OCI-LY1 (cell line): ENCODE results near the gene MXD4.

Experiments
- H2AFZ ChIP-seq: fragments of 200-600 bp; sonication (generic), shearing (Covaris generic); 2 replicates; pipeline ENCODE4 v1.6.0; 2014; ENCODE audit warnings: antibody characterized with exemption, mild to moderate bottlenecking, low read length
- H3F3A ChIP-seq: fragments of 200-600 bp; sonication (generic), shearing (Covaris generic); 2 replicates; pipeline ENCODE4 v1.6.0; 2014; ENCODE audit warnings: mild to moderate bottlenecking, antibody characterized with exemption, low read length, moderate library complexity; ENCODE audit not compliant: insufficient read depth
- H3K27ac ChIP-seq: fragments of 200-600 bp; sonication (generic); 2 replicates; pipeline ENCODE4 v1.5.1; 2014; ENCODE audit warnings: low read length, mixed run types, mild to moderate bottlenecking, low read depth; ENCODE audit not compliant: poor library complexity, severe bottlenecking
- H3K27me3 ChIP-seq: fragments of 200-600 bp; sonication (generic); 2 replicates; pipeline ENCODE4 v1.6.0; 2014; ENCODE audit warnings: antibody characterized with exemption, mild to moderate bottlenecking, low read length, moderate library complexity; ENCODE audit not compliant: insufficient read depth
- H3K36me3 ChIP-seq: fragments of 200-600 bp; sonication (generic); 2 replicates; pipeline ENCODE4 v1.6.1; 2014; ENCODE audit warnings: mild to moderate bottlenecking, antibody characterized with exemption, low read length, moderate library complexity, mixed read lengths; ENCODE audit not compliant: insufficient read depth
- H3K4me1 ChIP-seq: fragments of 200-600 bp; sonication (generic); 2 replicates; pipeline ENCODE4 v1.5.1; 2014; ENCODE audit warnings: mild to moderate bottlenecking, low read length, moderate library complexity; ENCODE audit not compliant: insufficient read depth, severe bottlenecking
- H3K4me2 ChIP-seq: fragments of 200-600 bp; sonication (generic), shearing (Covaris generic); 2 replicates; pipeline ENCODE4 v1.6.1; 2014; ENCODE audit warnings: low read length
- H3K4me3 ChIP-seq: fragments of 200-600 bp; sonication (generic); 2 replicates; pipeline ENCODE4 v1.5.1; 2014; ENCODE audit warnings: low read length, low read depth, mild to moderate bottlenecking, mixed read lengths; ENCODE audit not compliant: poor library complexity, severe bottlenecking
- H3K79me2 ChIP-seq: fragments of 200-600 bp; shearing (Covaris generic); 2 replicates; pipeline ENCODE4 v1.6.1; 2016; ENCODE audit warnings: mixed run types, low read length, mixed read lengths; ENCODE audit not compliant: insufficient read depth
- H3K9ac ChIP-seq: fragments of 200-600 bp; sonication (generic), shearing (Covaris generic); 2 replicates; pipeline ENCODE4 v1.6.1; 2014; ENCODE audit warnings: mild to moderate bottlenecking, low read length, mixed read lengths
- H3K9me2 ChIP-seq: fragments of 200-600 bp; sonication (generic), shearing (Covaris generic); 2 replicates; pipeline ENCODE4 v1.6.1; 2014; ENCODE audit warnings: low read depth, mild to moderate bottlenecking, low read length, mixed read lengths
- H3K9me3 ChIP-seq: fragments of 200-600 bp; shearing (Covaris generic); 2 replicates; pipeline ENCODE4 v1.6.1; 2014; ENCODE audit warnings: low read length, mixed read lengths
- H4K20me1 ChIP-seq: fragments of 200-600 bp; sonication (generic), shearing (Covaris generic); 2 replicates; pipeline ENCODE4 v1.6.0; 2016; ENCODE audit warnings: mild to moderate bottlenecking, low read length; ENCODE audit not compliant: insufficient read depth
- CTCF ChIP-seq: fragments of 200-600 bp; sonication (generic), shearing (Covaris generic); IDR thresholded peaks from 2 replicates; pipeline ENCODE4 v1.5.1; 2017; ENCODE audit warnings: mild to moderate bottlenecking, antibody characterized with exemption, low read length, moderate library complexity, mixed read lengths
- EZH2 ChIP-seq: fragments of 200-600 bp; sonication (generic), shearing (Covaris generic); IDR thresholded peaks from 2 replicates; pipeline ENCODE4 v1.8.0; 2017; ENCODE audit warnings: borderline replicate concordance, mixed run types, mild to moderate bottlenecking, antibody characterized with exemption, low read length, moderate library complexity, mixed read lengths

The MXD4 gene

DNA sequence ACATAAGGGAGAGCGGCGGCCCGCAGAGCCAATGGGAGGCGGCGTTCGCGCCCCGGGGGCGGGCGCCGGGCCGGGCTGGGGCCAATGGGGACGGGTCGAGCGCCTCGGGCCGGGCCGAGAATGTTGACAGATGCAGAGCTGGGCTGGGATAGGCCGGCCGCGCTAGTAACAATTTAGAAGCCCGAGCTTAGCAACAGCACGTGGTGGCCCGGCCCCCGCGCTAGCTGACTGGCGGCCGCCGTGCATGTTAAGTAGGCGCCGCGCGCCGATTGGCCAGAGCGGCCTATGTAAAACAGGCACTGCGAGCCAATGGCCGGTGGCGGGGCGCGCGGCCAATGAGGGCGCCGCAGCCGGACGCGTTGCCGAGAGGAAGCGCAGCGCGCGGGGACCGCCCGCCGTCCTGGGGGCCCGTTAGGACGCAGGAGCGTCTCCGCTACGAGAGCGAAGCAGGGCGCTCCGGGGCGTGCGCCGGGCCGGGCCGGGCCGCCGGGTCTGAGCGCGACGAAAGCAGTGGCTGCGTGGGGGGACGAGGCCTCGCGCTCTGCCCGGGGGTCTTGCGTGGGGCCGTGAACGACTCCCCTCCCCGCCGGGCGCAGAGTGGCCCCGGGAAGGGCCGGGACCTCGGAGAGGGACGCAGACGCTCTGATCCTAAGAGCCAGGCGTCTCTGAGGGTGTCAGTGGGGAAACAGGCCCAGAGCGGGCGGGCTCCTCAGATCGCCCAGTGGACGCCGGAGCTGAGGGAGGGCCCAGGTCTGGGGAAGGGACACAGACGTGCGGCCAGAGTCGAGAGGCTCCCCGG lies 435 bp upstream of the MXD4 start:
- no peaks in the 10 kb centered on the region for H3K36me3 ChIP-seq
- peak overlapping the region; percentile 91 for H3K9ac ChIP-seq
- H2AFZ ChIP-seq = no peak overlapping the region
- H3K79me2 ChIP-seq = no peaks in the 10 kb centered on the region
- peak overlapping the region; percentile 51 for H3K27ac ChIP-seq
- no peaks in the 10 kb centered on the region for H3K9me3 ChIP-seq
- no peaks in the 10 kb centered on the region for H4K20me1 ChIP-seq
- peak overlapping the region; percentile 72 for H3K4me3 ChIP-seq
- H3K27me3 ChIP-seq = no peaks in the 10 kb centered on the region
- H3K4me1 ChIP-seq = peaks cover 29% of the 10 kb centered on the region
- no peaks in the 10 kb centered on the region for H3F3A ChIP-seq
- no peaks in the 10 kb centered on the region for H3K9me2 ChIP-seq
- H3K4me2 ChIP-seq = peak overlapping the region; percentile 84
- no peak for TF ChIP-seq EZH2
- TF ChIP-seq CTCF = no peak

GRCh38 chr4:2261110-2261852 lies 628 bp downstream of the MXD4 start:
- no peak for TF ChIP-seq CTCF
- TF ChIP-seq EZH2 = no peak
- no peak overlapping the region for H3K27ac ChIP-seq
- no peaks in the 10 kb centered on the region for H3F3A ChIP-seq

DNA sequence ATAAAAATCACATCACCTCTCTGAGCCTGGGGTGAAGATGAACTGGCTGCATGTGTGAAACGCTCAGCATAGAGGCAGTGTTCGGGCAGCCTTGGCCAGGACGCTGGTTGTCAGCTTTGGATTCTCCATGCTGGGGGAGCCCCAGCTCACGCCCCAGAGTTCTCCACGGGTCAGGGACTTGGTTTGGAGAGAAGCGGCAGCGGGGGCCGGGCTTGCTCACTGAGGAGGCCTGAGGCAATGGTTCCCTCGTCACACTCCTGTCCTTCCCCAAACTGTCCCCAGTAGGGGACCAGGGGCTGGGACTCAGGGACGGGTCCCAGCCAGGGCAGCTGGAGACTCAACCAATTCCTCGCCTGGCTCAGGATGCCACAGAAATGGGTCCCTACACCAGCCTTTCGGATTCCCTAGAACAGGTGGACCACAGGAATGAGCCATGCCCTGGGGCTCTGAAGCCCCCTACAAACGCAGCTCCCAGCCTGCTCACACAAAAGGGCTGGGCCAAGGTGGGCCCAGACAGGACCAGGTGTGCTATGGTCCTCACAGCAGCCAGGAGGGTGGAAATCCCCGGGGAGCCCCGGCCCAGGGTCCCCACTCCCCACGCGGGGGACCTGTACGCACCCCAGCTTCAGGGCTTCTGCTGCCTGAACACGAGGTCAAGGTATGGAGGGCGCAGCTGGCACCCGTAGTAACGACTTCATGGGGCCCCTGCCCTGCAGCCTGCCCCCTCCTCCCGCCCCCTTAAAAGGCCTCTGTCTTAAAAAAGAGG lies 1.4 kb downstream of the MXD4 start:
- no peak overlapping the region for H2AFZ ChIP-seq
- TF ChIP-seq EZH2 (no peak), CTCF (no peak)
- H4K20me1 ChIP-seq = no peaks in the 10 kb centered on the region
- no peaks in the 10 kb centered on the region for H3K79me2 ChIP-seq
- H3K9me2 ChIP-seq = no peaks in the 10 kb centered on the region
- H3K4me3 ChIP-seq = peak overlapping the region; percentile 75
- H3K36me3 ChIP-seq = no peaks in the 10 kb centered on the region
- H3K9me3 ChIP-seq = no peaks in the 10 kb centered on the region
- H3K4me1 ChIP-seq = peaks cover 29% of the 10 kb centered on the region
- peak overlapping the region; percentile 73 for H3K4me2 ChIP-seq
- no peaks in the 10 kb centered on the region for H3K27me3 ChIP-seq
- no peak overlapping the region for H3K27ac ChIP-seq
- H3K9ac ChIP-seq = peak overlapping the region; percentile 65
- no peaks in the 10 kb centered on the region for H3F3A ChIP-seq

More at GRCh38 chr4:2261110-2261852, 628 bp downstream of the MXD4 start:
- Histone ChIP-seq H3K36me3 (no peaks in the 10 kb centered on the region), H3K4me2 (peak overlapping the region; percentile 73), H3K9me3 (no peaks in the 10 kb centered on the region), H4K20me1 (no peaks in the 10 kb centered on the region), H3K9me2 (no peaks in the 10 kb centered on the region), H2AFZ (no peak overlapping the region), H3K79me2 (no peaks in the 10 kb centered on the region), H3K27me3 (no peaks in the 10 kb centered on the region), H3K9ac (peak overlapping the region; percentile 65), H3K4me3 (peak overlapping the region; percentile 75), H3K4me1 (peaks cover 29% of the 10 kb centered on the region)
